Neuronal stem cell (in vitro differentiated cells): ENCODE measurements around the gene PDE11A.

Experiments
- DNase-seq: peaks from one replicate; pipeline ENCODE4 v3.0.0-alpha.2; 2013; ENCODE audit warnings: low spot score
- H2AFZ ChIP-seq: one replicate; pipeline ENCODE4 v1.6.1; 2013; ENCODE audit warnings: mild to moderate bottlenecking, low read length, inconsistent platforms
- H2AK5ac ChIP-seq: 2 replicates; pipeline ENCODE4 v1.6.1; 2013; ENCODE audit warnings: low read depth, mild to moderate bottlenecking, inconsistent platforms, low read length, moderate library complexity, mixed read lengths
- H2BK120ac ChIP-seq: 2 replicates; pipeline ENCODE4 v1.6.1; 2013; ENCODE audit warnings: low read depth, mild to moderate bottlenecking, inconsistent platforms, low read length, moderate library complexity, mixed read lengths
- H2BK12ac ChIP-seq: one replicate; pipeline ENCODE4 v1.6.1; 2013; ENCODE audit warnings: low read length, inconsistent platforms
- H2BK15ac ChIP-seq: 2 replicates; pipeline ENCODE4 v1.6.1; 2013; ENCODE audit warnings: mild to moderate bottlenecking, low read length, inconsistent platforms, mixed read lengths
- H2BK5ac ChIP-seq: one replicate; pipeline ENCODE4 v1.6.1; 2013; ENCODE audit warnings: inconsistent platforms, mild to moderate bottlenecking, low read length, moderate library complexity
- H3K14ac ChIP-seq: one replicate; pipeline ENCODE4 v1.6.1; 2013; ENCODE audit warnings: low read length, inconsistent platforms
- H3K18ac ChIP-seq: 2 replicates; pipeline ENCODE4 v1.6.1; 2013; ENCODE audit warnings: low read length, inconsistent platforms
- H3K23ac ChIP-seq: 2 replicates; pipeline ENCODE4 v1.6.1; 2013; ENCODE audit warnings: low read depth, mild to moderate bottlenecking, mixed read lengths, low read length, inconsistent platforms; ENCODE audit not compliant: poor library complexity
- H3K27ac ChIP-seq: replicated peaks from 3 replicates; pipeline ENCODE4 v1.5.1; 2013; ENCODE audit warnings: low read length, inconsistent platforms
- H3K27me3 ChIP-seq, 3 experiments: 2 replicates each; pipeline ENCODE4 v1.6.1; 2013; ENCODE audit warnings: low read length in 3 of 3, mild to moderate bottlenecking in 2 of 3, inconsistent platforms in 1 of 3, low read depth in 1 of 3, mixed read lengths in 1 of 3, moderate library complexity in 1 of 3; ENCODE audit not compliant: control insufficient read depth in 3 of 3, insufficient read depth in 3 of 3
- H3K36me3 ChIP-seq, 2 donors: replicated peaks in 1 of 2; 2 replicates each; pipeline ENCODE4 v1.6.1; 2013; ENCODE audit warnings: low read length in 2 of 2; ENCODE audit not compliant: control insufficient read depth in 2 of 2, insufficient read depth in 2 of 2
- H3K4ac ChIP-seq: 2 replicates; pipeline ENCODE4 v1.6.1; 2013; ENCODE audit warnings: inconsistent platforms, mild to moderate bottlenecking, low read length, moderate library complexity
- H3K4me1 ChIP-seq, 2 donors: 1 replicate in 1 of 2; 2 replicates in 1 of 2; pipeline ENCODE4 v1.6.1; 2013; ENCODE audit warnings: low read length in 2 of 2, low read depth in 1 of 2; ENCODE audit not compliant: control insufficient read depth in 2 of 2, insufficient read depth in 1 of 2
- H3K4me2 ChIP-seq: one replicate; pipeline ENCODE4 v1.6.1; 2013; ENCODE audit warnings: mild to moderate bottlenecking, low read length, inconsistent platforms; ENCODE audit not compliant: insufficient read depth, poor library complexity, severe bottlenecking
- H3K4me3 ChIP-seq, 2 donors: 2 replicates each; pipeline ENCODE4 v1.5.1; 2013; ENCODE audit warnings: low read length in 2 of 2, mild to moderate bottlenecking in 2 of 2, inconsistent platforms in 1 of 2, moderate library complexity in 1 of 2
- H3K79me1 ChIP-seq: one replicate; pipeline ENCODE4 v1.6.1; 2013; ENCODE audit warnings: low read depth, mild to moderate bottlenecking, inconsistent platforms, low read length, moderate library complexity
- H3K9ac ChIP-seq: one replicate; pipeline ENCODE4 v1.6.1; 2013; ENCODE audit warnings: mild to moderate bottlenecking, low read depth, low read length, inconsistent platforms; ENCODE audit not compliant: poor library complexity
- H3K9me3 ChIP-seq, 2 donors: replicated peaks in 1 of 2; 2 replicates each; pipeline versions ENCODE3 to v1.6.1; 2013; ENCODE audit warnings: low read length in 2 of 2, mild to moderate bottlenecking in 2 of 2, inconsistent platforms in 1 of 2, low read depth in 1 of 2, mixed read lengths in 1 of 2, moderate library complexity in 1 of 2; ENCODE audit not compliant: control insufficient read depth in 2 of 2, insufficient read depth in 1 of 2
- H4K8ac ChIP-seq: one replicate; pipeline ENCODE4 v1.6.1; 2013; ENCODE audit warnings: low read depth, mild to moderate bottlenecking, inconsistent platforms, low read length, moderate library complexity
- H4K91ac ChIP-seq: one replicate; pipeline ENCODE4 v1.6.1; 2013; ENCODE audit warnings: low read length, low read depth, mild to moderate bottlenecking, inconsistent platforms; ENCODE audit not compliant: poor library complexity
- WGBS, 2 donors: extraction: QIAGEN DNeasy Blood & Tissue Kit; methylation state at CpG; one replicate each; pipeline ENCODE4 v1.1.7; 2013; ENCODE audit warnings: missing lambda C conversion rate in 2 of 2, mixed read lengths in 1 of 2; ENCODE audit not compliant: insufficient read length in 2 of 2, insufficient replicate concordance in 1 of 2; ENCODE audit errors: extremely low coverage in 2 of 2; 5-methylcytosine and 5-hydroxymethylcytosine counted together

The PDE11A gene

GRCh38 chr2:177885828-177886466 is 186.6 kb downstream of the PDE11A start:
- WGBS, 2 donors = no CpG with 5 or more reads among the region's 2 CpGs

GRCh38 chr2:177883177-177883576 is 189.4 kb downstream of the PDE11A start:
- no peak overlapping the region for H3K4me3 ChIP-seq
- no peak overlapping the region for H3K23ac ChIP-seq
- H3K79me1 ChIP-seq = no peaks in the 10 kb centered on the region
- no peak overlapping the region for H3K14ac ChIP-seq
- WGBS, 2 donors = no CpG with 5 or more reads among the region's 2 CpGs
- no peak overlapping the region for H2BK12ac ChIP-seq
- no peak overlapping the region for H3K4me2 ChIP-seq
- H3K9me3 ChIP-seq = no peaks in the 10 kb centered on the region
- peaks cover 0 to 5% (median 0%) of the 10 kb centered on the region in 3 experiments for H3K27me3 ChIP-seq
- H2BK5ac ChIP-seq = no peak overlapping the region
- no peak overlapping the region for H3K9ac ChIP-seq
- no peak overlapping the region for H4K8ac ChIP-seq
- H3K4ac ChIP-seq = no peak overlapping the region
- H4K91ac ChIP-seq = no peak overlapping the region
- no peak overlapping the region for H2BK120ac ChIP-seq
- no peak overlapping the region for H3K27ac ChIP-seq
- H3K4me1 ChIP-seq = no peaks in the 10 kb centered on the region
- no peak overlapping the region for H2AK5ac ChIP-seq
- H3K18ac ChIP-seq = no peak overlapping the region
- no peak for DNase-seq
- H2AFZ ChIP-seq = no peak overlapping the region
- no peaks in the 10 kb centered on the region for H3K36me3 ChIP-seq
- H2BK15ac ChIP-seq = no peak overlapping the region

More at GRCh38 chr2:177885828-177886466, 186.6 kb downstream of the PDE11A start:
- H3K18ac ChIP-seq = no peak overlapping the region
- no peaks in the 10 kb centered on the region for H3K36me3 ChIP-seq
- no peak overlapping the region for H3K9ac ChIP-seq
- no peak overlapping the region for H2BK15ac ChIP-seq
- H4K8ac ChIP-seq = no peak overlapping the region
- DNase-seq = no peak
- peaks cover 0 to 3% of the 10 kb centered on the region in 2 donors for H3K4me1 ChIP-seq
- peaks cover 0 to 5% (median 0%) of the 10 kb centered on the region in 3 experiments for H3K27me3 ChIP-seq
- H2BK120ac ChIP-seq = no peak overlapping the region
- no peak overlapping the region for H2BK5ac ChIP-seq
- no peaks in the 10 kb centered on the region for H3K9me3 ChIP-seq
- no peaks in the 10 kb centered on the region for H3K79me1 ChIP-seq
- no peak overlapping the region for H3K23ac ChIP-seq
- H3K4me2 ChIP-seq = no peak overlapping the region
- H3K14ac ChIP-seq = no peak overlapping the region
- H2BK12ac ChIP-seq = no peak overlapping the region
- no peak overlapping the region for H3K4ac ChIP-seq
- H2AK5ac ChIP-seq = no peak overlapping the region
- no peak overlapping the region for H2AFZ ChIP-seq
- H3K27ac ChIP-seq = no peak overlapping the region
- no peak overlapping the region for H3K4me3 ChIP-seq
- H4K91ac ChIP-seq = no peak overlapping the region

DNA sequence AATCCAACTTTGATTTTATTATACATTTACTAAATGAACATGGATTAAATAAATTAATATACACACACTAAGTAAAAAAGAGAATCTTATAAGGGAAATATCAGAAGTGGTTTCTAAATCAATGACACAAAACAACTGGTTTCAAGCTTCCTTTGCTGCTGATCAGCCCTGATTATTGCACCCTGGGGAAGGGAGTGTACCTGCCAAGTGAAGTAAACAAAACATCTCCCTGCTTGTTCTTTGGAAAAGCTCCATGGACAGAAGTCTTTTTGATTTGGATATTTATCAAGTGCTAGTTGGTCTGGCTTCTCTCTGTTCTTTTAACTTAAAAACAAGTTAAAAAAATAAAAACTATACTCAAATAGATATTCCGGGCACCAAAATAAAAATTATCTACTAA is 190.1 kb downstream of the PDE11A start:
- Histone ChIP-seq H3K9ac (no peak overlapping the region), H2BK120ac (no peak overlapping the region), H2BK5ac (no peak overlapping the region), H3K9me3 (no peaks in the 10 kb centered on the region), H2BK12ac (no peak overlapping the region), H3K79me1 (no peaks in the 10 kb centered on the region), H3K14ac (no peak overlapping the region), H3K4me1 (no peaks in the 10 kb centered on the region), H3K27ac (no peak overlapping the region), H4K91ac (no peak overlapping the region), H3K23ac (no peak overlapping the region), H3K4me2 (no peak overlapping the region), H2AFZ (no peak overlapping the region), H4K8ac (no peak overlapping the region), H2BK15ac (no peak overlapping the region), H3K4me3 (no peak overlapping the region), H2AK5ac (no peak overlapping the region), H3K36me3 (no peaks in the 10 kb centered on the region), H3K4ac (no peak overlapping the region), H3K27me3 (peaks cover 0 to 5% (median 0%) of the 10 kb centered on the region in 3 experiments), H3K18ac (no peak overlapping the region)
- no peak for DNase-seq
- no CpG with 5 or more reads among the region's 1 CpG for WGBS, 2 donors

- H3K79me1 ChIP-seq = no peaks in the 10 kb centered on the region
- no peak overlapping the region for H3K9ac ChIP-seq
- H3K27me3 ChIP-seq = peaks cover 0 to 3% (median 0%) of the 10 kb centered on the region in 3 experiments
- no peak overlapping the region for H3K18ac ChIP-seq
- H3K9me3 ChIP-seq = no peaks in the 10 kb centered on the region
- no peak overlapping the region for H2BK12ac ChIP-seq
- no peak overlapping the region for H2BK5ac ChIP-seq
- no peak overlapping the region for H4K8ac ChIP-seq
- no peak overlapping the region for H3K27ac ChIP-seq
- no peak overlapping the region for H3K4ac ChIP-seq
- no peak overlapping the region for H2BK15ac ChIP-seq
- DNase-seq = no peak
- H2AK5ac ChIP-seq = no peak overlapping the region
- no peak overlapping the region for H3K4me3 ChIP-seq
- no peak overlapping the region for H4K91ac ChIP-seq
- no peak overlapping the region for H3K23ac ChIP-seq
- H3K36me3 ChIP-seq = no peaks in the 10 kb centered on the region
- no peak overlapping the region for H2BK120ac ChIP-seq
- WGBS, 2 donors = no CpG with 5 or more reads among the region's 2 CpGs
- H3K14ac ChIP-seq = no peak overlapping the region
- no peak overlapping the region for H2AFZ ChIP-seq
- H3K4me2 ChIP-seq = no peak overlapping the region
- no peaks in the 10 kb centered on the region for H3K4me1 ChIP-seq
These were observed 190.7 kb downstream of the PDE11A start for GRCh38 chr2:177881921-177882320.
